Activated T-helper 1 cell treated with anti-CD3 and anti-CD28 coated beads, Interleukin-2, amount 50 U/mL, for 16 hours (primary cell): ENCODE measurements around the gene LRRC17.

Experiments used
- DNase-seq, 2 donors: peaks; one replicate each; pipeline ENCODE4 v3.0.0-alpha.2; 2020; ENCODE audit warnings: low read depth in 1 of 2, low spot score in 1 of 2

Gene LRRC17, protein sequence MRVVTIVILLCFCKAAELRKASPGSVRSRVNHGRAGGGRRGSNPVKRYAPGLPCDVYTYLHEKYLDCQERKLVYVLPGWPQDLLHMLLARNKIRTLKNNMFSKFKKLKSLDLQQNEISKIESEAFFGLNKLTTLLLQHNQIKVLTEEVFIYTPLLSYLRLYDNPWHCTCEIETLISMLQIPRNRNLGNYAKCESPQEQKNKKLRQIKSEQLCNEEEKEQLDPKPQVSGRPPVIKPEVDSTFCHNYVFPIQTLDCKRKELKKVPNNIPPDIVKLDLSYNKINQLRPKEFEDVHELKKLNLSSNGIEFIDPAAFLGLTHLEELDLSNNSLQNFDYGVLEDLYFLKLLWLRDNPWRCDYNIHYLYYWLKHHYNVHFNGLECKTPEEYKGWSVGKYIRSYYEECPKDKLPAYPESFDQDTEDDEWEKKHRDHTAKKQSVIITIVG

DNA sequence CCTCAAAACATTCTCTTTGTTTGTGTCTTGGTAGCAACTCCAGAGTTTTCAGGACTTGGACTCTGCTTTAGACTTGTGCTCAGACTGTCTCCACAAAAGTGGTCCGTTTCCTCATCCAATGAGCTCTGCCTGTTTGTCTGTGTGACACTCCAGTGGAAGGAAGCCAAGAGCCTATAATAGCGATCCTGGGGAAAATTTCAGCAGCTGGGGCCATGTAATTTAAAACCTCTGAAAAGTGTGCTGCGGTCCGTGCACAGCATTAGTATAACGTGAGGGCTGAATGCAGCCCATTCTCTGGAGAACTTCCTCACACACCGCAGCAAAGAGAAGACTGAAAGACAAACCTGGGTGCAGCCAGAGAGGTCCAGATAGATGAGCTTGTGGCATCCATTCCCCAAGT lies at the start of gene LRRC17:
Gene LRRC17 (plus strand): TSS at position 259 of the 400 bp plus-strand sequence. CDS start 20,914 bp downstream, outside the sequence.
- no peak for DNase-seq

DNA sequence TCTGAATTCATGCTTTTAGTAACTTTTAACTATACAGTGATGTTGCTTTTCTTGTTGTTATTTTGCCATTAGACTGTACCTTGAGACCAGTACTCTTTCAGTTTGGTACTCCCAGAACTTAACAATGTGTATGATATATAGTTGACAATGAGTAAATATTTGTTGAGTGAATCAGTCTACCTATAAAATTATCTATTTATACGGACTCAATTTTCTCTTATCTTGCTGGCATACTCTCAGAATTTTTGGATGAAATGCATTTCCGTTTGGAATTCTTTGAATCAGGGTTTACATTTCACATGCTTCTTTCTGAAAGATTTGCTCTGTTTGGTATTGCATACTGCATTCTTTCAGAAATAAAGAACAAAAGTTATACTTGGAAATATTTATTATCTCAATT lies 47.8 kb upstream of the LRRC17 start:
- DNase-seq, result no peak

DNA sequence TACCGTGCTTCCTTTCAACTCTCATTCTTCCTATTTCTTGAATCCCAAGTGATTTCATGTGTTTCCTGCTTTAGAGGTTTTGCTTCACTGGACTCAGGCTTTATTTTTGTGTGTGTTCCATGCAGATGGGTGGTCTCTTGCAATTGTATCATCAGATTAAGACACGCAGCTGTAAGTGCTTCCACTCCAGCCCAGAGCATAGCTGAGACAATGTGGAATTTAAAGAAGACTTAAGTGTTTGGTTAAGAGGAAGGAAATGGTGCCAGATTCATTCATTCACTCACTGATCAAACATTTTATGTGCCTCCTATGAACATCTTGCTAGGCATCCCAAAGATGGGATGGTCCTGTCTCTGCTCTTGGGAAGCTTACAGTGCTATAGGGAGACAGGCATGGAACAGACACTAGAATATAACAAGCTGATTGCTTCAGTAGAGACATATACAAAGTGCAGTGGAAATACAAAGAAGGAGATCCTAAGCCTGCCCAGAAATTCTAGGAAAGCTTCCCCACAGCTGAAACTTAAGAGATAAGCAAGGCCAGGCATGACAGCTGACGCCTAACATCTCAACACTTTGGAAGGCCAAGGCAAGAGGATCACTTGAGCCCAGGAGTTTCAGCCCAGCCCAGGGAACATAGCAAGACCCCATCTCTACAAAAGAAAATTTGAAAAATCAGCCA lies 46.1 kb upstream of the LRRC17 start:
- no peak for DNase-seq

DNA sequence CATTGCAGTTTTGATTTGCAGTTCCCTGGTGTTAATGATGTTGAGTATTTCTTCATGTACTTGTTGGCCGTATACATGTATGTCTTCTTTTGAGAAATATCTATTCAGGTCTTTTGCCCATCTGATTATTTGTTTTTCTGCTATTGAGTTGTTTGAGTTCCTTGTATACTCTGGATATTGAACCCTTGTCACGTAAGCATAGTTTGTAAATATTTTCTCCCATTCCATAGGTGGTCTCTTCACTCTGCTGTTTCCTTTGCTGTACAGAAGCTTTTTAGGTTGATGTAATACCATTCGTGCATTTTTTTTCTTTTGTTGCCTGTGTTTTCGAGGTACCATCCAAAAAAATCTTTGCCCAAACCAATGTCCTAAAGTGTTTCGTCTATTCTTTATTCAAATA lies 43.6 kb upstream of the LRRC17 start:
- no peak for DNase-seq

DNA sequence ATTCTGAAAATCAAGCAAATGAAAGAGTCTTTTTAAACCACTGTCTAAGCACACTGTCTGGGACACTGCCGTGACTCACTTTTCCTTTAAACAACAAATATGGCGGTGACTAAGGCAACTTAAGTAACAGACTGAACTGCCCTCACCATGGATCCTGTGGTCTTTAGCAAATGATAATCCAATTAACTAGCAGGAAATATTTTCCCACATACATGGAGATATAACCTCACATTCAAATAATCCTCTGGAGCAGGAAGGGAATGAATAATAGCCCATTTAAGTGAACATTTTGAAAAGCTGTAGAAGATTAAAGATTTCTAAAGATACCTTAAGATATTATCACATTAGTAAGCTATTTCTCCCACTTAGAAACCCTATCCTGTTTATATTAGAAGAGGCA lies 40.3 kb upstream of the LRRC17 start:
- no peak for DNase-seq

DNA sequence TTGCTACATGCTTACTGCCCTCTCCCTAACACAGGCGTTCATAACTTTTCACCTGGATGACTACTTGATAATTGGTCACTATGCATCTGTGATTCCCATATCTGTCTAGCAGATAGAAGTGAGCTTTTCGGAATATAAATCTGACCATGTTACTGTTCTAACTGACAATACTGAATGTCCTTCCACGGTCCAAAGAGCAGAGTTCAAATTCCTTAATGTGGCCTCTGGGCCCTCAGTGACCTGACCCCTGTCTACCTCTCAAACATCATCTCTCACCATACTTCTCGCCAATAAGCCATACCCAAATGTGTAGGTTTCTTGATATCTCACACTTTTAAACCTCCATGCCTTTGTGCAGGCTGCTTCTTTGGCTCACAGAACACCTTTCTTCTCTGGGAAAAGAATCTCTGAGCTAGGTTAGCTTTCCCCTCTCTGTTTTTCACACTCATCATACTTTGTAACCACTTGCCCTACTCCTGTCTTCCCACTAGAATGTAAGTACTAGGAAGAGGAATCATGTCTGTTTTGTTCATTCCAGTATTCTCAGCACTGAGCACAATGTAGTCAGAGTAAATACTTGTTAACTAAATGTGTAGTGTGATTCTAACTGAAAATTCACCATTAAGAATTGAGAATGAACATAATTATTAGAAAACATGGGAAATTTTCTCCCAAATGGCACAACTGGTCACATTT lies 39.2 kb upstream of the LRRC17 start:
- DNase-seq, result no peak

DNA sequence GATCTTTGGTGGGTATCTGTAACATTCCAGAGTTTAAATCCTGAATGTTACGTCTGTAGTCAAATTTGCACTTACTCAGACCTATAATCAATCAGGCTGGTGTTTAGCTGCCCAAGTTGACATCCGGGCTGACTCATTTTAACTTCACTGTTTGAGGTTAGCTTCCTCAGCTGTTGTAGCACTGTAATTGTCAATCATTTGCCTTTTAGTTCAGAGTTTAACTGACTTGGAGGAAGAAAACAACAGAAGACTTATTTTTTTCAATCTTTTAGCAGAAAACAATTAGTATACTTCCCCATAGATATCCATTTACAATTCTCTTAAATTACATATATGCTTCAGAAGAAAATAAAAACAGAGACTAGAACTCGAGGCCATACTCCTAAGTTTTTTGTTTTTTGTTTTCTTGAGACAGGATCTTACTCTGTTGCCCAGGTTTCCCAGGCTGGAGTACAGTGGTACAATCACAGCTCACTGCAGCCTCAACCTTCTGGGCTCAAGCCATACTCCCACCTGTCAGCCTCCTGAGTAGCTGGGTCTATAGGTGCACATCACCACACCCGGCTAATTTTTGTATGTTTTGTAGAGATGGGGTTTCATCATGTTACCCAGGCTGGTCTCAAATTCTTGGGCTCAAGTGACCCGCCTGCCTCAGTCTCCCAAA lies 38.5 kb upstream of the LRRC17 start:
- no peak for DNase-seq

DNA sequence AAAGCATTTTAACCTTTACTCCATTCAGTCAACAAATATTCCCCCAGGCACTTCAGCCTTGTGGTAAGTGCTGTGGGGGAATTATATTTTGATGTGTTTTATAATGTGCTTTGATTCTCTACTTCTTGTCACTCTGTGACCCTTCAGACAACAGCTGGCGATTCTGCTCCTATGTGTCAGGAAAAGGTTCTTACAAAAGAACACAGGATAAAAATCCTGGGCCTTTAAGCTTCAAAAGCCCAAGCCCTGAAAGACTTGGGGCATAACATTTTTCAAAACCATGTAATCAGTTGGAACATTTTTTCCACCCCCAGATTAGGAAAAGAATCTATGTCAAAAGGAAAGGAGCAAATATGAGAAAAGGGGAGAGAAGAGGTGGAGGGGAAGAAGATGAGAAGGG lies 37.8 kb upstream of the LRRC17 start:
- DNase-seq, result no peak

DNA sequence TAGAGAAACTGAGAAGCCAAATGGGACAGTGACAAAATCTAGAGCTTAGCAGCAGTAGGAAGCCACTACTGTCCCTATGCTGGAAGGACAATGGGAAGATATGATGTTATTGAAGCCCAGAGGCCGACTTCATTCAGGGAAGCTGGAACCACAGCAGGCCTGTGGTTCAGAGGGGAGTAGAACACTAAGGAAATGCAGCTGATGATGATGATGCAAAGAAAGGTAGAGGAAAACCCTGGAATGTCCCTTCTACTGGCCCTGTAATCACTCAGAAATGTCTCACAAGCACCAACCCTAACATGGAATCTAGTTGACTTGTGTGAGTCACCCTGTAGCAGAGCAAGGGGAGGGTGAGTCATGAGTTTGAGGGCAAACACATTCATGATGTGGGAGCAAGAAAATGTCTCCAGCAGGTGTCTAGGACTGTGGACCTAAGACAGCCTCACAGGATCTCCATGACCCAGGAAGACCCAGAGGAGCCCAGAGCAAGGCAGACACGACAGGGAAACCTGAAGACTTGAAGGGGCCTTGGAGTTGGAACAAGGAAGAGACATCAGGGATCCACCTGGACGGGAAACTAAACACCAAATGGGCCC lies 37.0 kb upstream of the LRRC17 start:
- no peak for DNase-seq

DNA sequence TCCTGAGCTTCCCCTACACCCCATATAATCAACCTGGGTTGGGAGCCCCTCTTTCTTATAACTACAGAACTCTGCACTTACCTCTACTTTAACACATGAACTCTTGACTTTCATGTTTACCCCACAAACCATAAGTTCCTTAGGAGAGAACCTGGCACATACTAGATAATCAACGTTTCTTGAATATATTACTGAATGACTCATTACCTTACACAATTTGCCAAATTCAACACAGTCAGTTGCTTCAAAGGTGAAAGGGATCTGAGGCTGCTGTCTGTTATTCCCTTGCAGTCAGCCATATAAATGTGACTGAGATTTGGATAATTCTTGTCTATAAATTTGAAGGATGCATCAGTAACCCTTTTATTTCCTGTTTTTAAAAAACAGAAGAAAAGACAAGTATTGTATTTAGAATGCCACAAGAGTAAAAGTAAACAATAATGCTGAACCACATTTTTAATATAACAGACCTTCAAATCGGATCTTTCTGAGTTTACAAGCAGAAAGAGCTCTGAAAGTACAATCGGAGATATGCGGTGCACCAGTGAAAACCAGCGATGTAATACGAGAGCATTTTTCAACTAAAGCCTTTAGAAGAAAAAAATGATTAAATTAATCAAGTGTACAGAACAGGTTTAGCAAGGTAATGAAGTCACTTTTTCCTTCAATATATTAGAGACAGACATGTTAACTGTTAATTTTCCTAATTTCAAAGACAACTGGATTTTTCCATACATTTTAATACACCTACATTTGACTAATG lies 29.5 kb upstream of the LRRC17 start:
- no peak for DNase-seq

DNA sequence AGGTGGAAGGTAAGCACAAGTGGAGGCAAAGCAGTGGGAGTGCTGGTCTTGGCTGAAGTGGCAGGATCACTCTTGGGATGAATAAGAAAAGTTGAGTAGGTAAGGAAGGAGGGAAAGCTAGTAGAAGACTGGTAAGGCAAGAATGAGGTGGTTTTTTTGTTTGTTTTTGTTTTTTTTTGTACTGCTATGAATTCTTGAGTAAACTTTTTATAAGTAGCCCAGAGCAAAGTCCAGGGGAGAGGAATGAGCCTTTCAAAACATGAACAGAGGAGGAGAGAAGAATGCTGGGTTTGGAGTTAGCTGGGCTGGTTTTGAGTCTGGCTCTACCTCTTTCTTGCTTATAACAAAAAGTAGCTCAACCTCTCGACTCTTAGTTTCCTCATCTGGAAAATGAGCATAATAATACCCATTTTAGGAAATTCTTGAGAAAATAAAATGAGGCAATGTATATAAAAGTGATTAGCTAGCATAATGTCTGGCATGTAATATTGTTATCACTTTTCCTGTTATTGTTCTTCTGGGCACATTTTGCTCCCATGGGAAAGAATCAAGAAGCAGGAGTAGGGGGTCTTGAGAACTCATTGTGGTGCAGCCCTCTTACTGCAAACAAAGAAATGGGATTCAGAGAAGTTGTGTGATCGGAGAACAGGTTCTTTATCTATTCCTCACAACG lies 24.1 kb upstream of the LRRC17 start:
- no peak for DNase-seq

DNA sequence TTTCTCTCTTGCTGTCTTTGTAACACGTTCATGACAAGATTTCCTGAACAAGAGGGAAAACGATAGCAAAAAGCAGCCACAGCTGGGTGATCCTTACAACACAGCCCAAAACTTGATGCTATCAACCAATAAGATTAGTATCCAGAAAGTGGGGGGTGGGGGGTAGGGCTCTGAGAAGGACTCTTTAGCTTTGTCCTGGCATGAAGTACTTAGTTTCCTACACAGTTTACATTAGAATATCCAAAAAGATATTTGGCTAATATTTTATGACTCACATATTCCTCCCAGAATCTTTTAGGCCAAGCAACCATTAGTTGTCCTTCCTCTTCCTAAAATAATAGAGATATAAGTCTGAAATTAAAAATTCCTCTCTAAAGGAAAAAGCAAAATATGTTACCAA lies 22.9 kb upstream of the LRRC17 start:
- no peak for DNase-seq

DNA sequence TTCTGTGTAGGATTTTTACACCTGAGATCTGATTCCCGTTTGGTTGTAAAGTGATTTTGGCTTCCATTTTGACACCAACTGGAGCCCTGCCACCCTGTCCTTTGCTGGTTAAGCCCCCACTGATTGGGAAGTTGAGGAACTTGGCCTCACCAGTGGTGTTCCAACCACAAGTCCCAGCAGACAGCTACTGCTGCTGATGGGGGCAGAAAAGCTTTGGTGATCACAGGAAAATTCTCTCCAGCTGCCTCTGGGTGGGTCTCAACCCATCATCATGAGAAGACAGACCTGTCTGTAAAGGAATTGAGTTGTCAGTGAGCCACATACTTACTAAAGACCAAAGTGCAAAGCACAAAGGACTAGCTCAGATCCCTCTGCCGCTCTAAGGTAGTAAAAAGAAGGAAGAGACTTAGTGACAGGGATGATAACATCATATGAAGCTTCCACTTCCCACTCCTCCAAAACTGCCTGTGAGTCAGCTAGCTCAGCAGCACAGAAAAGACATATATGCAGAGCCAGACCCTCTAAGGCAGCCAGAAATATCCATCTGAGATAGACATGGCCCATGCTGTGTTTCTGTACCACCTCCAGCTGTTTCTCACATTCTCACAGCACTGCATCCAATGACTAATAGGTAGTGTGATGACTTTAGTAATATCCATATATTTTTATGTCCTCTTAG lies 22.4 kb upstream of the LRRC17 start:
- no peak for DNase-seq

DNA sequence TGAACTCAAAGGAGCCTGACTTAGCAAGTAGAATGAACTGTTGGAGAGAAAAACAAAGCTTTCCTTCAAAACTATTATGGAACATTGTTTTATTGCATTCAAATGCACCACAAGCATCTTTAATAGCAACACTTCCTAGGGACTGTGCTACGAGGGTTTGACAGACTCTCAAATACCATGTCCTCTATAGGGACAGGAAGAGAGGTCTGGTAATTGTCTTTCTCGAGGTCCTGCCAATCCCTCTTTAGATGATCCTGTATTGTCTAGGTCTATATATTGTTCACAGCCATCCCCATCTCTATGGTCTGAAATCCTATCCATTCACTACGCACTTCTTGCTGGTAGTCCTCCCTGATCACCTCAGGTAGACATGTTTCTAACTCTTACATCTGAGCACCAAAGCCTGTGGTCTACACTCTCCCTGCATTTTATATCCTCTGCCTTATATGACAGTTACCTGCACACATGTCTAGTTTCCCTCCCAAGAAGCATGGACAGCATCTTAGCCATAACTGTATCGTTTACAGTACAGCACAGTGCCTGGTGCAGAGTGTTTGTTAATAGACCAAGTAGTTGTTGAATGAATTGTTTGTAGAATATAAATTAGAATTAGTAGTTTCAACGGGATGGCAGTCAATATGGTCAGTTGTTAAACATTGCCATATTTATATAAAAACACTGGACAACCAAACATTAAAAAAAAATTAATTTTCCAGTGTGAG lies 21.7 kb upstream of the LRRC17 start:
- DNase-seq, result no peak

DNA sequence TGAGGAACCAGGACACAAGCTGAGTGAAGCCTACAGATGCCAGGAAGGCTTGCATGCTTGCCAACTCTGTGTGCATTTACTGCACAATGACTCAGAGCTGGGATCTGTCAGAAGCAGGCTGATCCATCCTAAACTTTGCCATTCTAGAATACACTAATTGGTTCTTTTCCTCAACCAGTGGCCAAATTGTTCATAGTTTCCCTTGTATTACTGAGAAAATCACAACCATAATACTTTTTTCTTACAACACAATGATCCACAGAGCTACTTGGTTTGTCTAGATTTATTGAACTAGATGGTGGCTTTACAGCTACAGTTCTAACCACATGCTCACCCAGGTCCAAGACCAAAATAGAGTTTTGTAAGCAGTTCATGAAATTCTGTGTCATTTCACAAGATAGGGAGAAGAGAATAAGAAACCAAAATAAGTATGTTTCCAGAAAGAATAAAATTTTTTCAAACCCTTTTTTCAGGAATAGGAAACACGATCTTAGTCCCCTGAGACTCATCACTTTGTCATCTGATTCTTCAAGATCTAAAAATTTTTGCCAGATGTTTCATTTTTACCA lies 21.0 kb upstream of the LRRC17 start:
- DNase-seq, result no peak

DNA sequence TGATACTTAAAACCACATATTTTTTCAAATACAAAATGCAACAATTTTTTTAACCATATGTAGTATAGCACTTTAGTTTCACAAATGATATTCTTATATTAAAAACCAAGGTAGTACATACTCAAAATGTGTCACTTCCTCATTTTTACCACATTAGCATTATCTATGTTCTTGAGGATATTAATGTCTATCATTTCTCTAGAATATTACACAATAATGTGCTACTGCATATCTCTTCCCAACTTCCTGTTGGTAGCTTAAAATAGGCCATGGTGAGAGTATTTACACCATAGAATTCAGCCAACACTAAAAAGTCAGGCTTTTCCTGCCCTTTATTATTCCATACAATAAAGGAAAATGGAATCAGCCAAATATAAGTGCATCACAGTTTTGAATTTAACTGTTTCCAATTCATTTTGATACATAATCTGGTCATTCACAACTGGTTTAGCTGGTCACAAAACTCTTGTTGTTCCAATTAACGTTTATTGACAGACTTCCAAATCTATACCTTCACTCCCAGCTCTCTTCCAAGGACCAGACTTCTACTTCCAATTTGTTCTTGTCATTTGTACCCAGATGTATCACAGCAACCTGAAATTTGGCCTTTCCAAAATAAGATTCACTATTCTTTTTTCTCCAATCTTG lies 20.0 kb upstream of the LRRC17 start:
- no peak for DNase-seq

DNA sequence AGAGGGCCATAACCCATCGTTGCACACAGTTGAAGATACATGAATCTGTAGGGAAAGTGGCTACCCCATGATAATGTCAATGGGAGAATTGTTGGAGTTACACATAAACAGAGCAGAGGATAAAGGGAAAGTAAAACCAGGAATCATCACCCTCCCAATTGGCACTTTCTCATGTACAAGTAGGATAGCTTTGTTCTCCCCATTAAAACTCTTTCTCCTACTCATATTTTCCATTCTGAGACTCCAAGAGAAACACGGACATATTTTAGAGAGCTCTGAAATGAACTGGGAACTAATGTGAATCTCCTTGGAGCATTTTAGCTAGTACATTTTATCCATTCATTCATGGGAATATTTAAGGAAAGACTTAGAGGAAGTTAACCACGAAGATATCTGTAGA lies 17.2 kb upstream of the LRRC17 start:
- DNase-seq, result no peak

DNA sequence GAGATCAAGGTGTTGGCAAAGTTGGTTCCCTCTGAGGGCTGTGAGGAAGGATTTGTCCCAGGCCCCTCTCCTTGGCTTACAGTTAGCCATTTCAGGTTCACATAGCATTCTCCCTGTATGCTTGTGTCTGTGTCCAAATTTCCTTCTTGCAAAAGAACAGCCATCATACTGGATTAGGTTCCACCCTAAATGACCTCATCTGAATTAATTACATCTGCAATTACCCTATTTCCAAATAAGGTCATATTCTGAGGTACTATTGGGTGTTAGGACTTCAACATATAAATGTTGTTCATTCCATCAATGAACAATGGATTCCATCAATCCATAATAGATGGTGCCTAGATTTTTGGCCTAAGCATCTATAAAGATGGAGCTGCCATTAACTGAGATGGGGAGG lies 16.2 kb upstream of the LRRC17 start:
- no peak for DNase-seq
